ENCODE measurements around the gene ZNF653.
"Not testable (repeated sequence)": the region's sequence is repeated elsewhere in the genome, so short reads cannot be mapped to it uniquely, and the experiment has no call there.

The ZNF653 gene

GRCh38 chr19:11437955-11438354, 67.7 kb downstream of the ZNF653 start:
- DNase-seq, result no peak

GRCh38 chr19:11435833-11436313, 69.8 kb downstream of the ZNF653 start:
- peak in 1 of 56 donors; percentile 27 for DNase-seq

- DNase-seq, result peak; percentile 96 to 100 (median 100)
Observed at GRCh38 chr19:11435057-11435832, 70.4 kb downstream of the ZNF653 start, which contains the start of the genes ODAD3 and PRKCSH. Gene ODAD3, minus strand, starts transcription at chr19:11435121. Its CDS starts 105 bp downstream, at chr19:11435016. Gene PRKCSH, plus strand, starts transcription at chr19:11435635. Its CDS starts 483 bp downstream, at chr19:11436118.

- DNase-seq, result no peak
Observed at GRCh38 chr19:11434703-11435056, 71.0 kb downstream of the ZNF653 start.

- not testable (repeated sequence) for DNase-seq
Observed at GRCh38 chr19:11433526-11433925, 72.1 kb downstream of the ZNF653 start.

All from amygdala (tissue), 56 donors.